DMS79 treated with DMSO at 0.1 percent for 48 hours (cell line): ENCODE results near the gene GSTCD.
"Not testable (repeated sequence)": the region's sequence is repeated elsewhere in the genome, so short reads cannot be mapped to it uniquely, and the experiment has no call there.

ENCODE experiments used
- DNase-seq: peaks from one replicate; lab custom pipeline; 2025; lab: John Stamatoyannopoulos, UW

GSTCD gene

DNA sequence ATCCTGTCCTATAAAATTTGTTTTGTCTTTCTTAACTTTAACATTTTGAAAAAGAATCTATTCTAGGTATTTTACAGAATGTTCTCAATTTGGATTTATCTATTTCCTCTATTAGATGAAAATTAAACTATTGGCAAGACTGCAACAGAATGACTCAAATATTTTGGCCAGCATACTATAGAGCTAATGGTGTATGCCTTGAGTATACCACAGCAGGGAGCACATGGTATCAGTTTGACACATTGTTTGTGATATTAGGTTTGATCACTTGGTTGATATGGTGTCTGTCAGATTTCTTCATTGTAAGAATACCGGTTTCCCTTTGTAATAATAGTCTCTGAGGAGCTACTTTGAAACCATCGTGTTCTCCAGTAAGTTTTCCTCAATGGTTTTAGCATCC, 98.9 kb downstream of the GSTCD start:
- no peak for DNase-seq

- no peak for DNase-seq
Observed at GRCh38 chr4:105808030-105808749, 99.6 kb downstream of the GSTCD start.

GRCh38 chr4:105808750-105809041, 100.1 kb downstream of the GSTCD start:
- no peak for DNase-seq

GRCh38 chr4:105815701-105816100, 107.1 kb downstream of the GSTCD start:
- DNase-seq, result no peak

DNA sequence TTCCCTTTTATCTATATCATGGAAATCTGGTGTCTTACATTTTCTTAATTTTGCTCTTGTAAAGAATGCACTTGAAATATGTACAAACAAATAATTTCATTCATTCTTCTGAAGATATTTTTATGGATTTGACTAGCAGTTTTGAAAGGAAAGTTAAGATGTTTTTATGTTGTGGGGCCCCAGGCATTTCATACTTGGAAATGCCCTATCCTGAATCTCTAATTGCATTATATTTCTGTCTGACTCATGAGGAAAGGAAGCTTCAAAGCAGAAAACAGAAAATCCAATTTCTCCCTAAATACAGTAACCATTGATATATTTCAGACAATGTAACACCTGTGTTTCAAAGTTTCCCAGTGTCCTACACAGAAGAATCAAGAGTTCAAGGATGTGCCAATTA, 113.5 kb downstream of the GSTCD start:
- DNase-seq, result no peak

- no peak for DNase-seq
Observed at GRCh38 chr4:105828074-105828473, 119.5 kb downstream of the GSTCD start.

GRCh38 chr4:105831189-105831588, 122.6 kb downstream of the GSTCD start:
- DNase-seq, result no peak

DNA sequence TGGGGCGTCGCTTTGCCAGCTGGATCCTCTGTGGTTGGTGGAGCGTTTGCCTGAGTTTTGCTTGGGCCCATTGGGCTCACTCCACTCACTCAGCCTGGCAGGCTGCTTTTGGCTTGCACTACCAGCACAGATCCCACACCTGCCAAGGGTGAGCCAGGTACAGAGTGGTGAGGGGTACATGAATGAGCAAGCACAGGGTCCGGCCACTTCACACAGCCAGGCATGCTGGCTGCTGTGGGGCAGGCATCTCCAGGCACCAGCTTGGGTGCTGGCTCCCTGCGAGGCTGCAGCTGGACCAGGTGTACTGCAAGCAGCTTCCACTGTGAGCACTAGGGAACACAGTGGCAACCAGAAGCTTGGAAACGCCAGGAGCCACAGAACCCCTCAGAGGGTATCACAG, 126.6 kb downstream of the GSTCD start:
- DNase-seq, result no peak

DNA sequence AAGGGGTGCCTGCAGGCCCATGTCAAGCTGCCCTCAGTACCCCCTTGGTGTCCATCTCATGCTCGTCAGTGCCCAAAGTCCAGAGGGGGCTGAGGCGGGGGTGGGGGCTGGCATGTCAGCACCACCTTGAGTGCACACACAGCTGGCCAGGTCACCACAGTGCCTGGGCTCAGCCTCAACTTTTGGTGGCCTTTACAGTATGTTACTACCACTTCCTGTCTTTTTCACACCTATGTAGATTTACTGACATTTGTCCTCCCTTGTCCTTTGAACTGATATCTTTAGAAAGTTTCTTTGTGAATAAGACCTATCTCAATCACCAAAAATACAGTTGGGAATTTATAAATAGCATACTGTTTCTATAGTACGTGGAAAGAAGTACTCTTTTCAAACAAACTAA, 128.0 kb downstream of the GSTCD start:
- no peak for DNase-seq

DNA sequence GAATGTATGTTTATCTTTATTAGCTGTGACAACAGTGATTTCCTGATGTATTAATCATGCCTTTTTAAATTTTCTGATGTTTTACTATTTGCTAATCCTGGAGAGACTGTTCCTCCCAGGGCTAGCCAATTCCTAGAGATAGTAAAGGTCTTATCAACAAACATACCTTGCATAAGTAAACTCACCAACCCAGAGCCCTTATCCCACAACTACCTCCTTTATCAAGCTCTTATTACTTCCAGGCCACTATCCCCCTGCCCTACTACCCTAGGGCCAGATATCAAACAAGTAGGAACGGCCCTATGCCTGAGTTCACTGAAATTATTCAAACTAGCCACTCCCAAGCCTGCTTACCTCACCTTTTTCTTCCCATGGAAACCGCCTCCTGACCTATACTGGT, 128.5 kb downstream of the GSTCD start:
- no peak for DNase-seq

DNA sequence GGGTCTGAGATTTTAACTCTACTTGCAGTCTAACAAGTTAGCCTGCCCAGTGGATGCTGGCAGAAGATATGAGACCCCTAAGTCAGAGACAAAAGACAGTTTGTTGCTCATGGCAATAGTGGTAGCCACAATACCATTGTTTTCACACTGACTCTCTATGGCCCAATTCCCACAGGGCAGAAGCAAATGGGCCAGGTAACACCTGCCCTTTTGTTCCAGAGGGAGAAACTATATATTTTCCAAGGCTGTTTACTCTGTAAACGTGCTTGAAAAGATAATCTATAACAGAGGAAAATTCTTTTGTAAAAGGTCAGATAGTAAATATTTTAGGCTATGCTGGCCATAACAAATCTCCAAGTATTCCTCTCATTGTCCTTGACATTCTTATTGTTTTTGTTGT, 129.5 kb downstream of the GSTCD start:
- no peak for DNase-seq

GRCh38 chr4:105840426-105841174, 132.0 kb downstream of the GSTCD start:
- DNase-seq, result no peak

GRCh38 chr4:105843941-105844340, 135.4 kb downstream of the GSTCD start:
- DNase-seq, result no peak

GRCh38 chr4:105845559-105845958, 137.0 kb downstream of the GSTCD start:
- DNase-seq, result no peak

- DNase-seq, result not testable (repeated sequence)
Observed at GRCh38 chr4:105848359-105848758, 139.8 kb downstream of the GSTCD start.

DNA sequence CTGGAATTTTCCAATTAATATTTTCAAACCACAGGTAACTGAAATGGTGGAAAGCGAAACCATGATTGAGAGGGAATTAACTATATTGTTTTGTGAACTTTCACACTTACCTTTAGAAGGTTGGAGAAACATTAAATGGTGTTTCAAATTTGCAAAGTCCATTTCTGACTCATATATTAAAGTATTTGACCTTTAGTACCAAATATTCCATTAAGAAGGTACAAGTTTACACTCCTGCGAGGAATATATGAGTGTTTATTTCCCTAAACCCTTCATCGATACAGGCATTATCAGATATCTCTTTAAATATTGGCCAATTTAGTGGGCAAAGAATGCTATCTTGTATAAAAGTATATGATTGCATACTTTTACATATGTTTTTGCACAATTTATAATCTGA, 142.6 kb downstream of the GSTCD start:
- DNase-seq, result no peak

- DNase-seq, result not testable (repeated sequence)
Observed at GRCh38 chr4:105852230-105852629, 143.6 kb downstream of the GSTCD start.

GRCh38 chr4:105858466-105859040, 150.0 kb downstream of the GSTCD start:
- no peak for DNase-seq

GRCh38 chr4:105859233-105859632, 150.6 kb downstream of the GSTCD start:
- DNase-seq, result no peak

GRCh38 chr4:105870963-105871362, 162.4 kb downstream of the GSTCD start:
- DNase-seq, result no peak

DNA sequence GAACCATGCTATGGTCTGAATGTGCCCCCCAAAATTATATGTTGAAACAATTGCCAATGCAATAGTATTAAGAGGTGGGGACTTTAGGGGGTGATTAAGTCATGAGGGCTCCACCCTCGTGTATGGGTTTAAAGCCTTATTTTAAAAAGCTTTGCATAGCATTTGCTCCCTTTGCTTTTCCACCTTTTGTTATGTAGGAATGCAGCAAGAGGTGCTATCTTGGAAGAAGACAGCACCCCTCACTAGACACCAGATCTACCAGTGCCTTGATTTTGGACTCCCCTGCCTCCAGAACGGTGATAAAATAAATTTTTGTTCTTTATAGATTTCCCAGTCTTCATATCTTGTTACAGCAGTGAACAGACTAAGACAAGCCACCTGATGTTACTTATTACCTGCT, 163.4 kb downstream of the GSTCD start:
- no peak for DNase-seq

DNA sequence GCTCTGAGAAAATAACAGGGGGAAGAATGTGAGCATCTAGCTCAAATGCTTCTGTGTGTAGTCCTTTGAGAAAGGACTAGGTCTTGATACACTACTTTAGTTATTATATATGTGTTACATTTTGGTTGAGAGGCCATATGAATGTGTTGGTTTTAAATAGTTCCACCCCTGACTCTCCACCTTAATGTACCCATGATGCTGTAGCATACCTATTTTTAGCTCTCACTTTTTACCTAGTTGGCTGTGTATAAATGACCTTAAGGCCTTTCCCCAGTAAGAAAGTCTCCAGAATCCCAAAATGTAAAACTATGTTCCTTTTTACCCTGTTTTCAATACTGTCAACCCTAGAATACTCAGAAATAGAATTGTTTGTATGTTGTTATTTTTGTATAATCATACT, 166.6 kb downstream of the GSTCD start:
- no peak for DNase-seq

GRCh38 chr4:105878668-105879067, 170.1 kb downstream of the GSTCD start:
- no peak for DNase-seq

DNA sequence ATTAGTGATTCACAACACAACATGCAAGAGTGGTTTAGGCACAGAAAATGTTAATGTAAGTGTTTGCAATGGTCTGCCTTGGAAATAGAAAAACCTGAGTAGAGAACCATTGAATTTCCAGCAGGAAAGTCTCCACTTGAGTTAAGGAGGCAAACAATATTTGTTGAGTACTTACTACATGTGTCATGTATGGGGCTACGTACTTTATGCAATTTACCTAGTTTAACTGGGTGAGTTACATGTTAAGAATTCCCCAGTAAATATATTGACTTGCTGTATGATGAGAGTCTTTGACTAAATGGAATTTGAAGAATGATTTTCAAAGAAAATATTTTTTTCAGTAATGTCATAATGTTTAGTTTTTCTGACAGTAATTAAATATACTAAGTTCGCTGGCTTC, 178.9 kb downstream of the GSTCD start:
- DNase-seq, result no peak
